T-helper 22 cell (primary cell): ENCODE data around the gene KCNA3.
"Not testable (repeated sequence)": the region's sequence is repeated elsewhere in the genome, so short reads cannot be mapped to it uniquely, and the experiment has no call there.

Experiments used
- DNase-seq: peaks from one replicate; pipeline ENCODE4 v3.0.0-alpha.2; 2020; ENCODE audit warnings: low read depth

The KCNA3 gene

GRCh38 chr1:110680036-110680735 is 5.4 kb upstream of the KCNA3 start:
- DNase-seq: no peak

GRCh38 chr1:110677526-110677925 is 2.8 kb upstream of the KCNA3 start:
- DNase-seq: no peak

DNA sequence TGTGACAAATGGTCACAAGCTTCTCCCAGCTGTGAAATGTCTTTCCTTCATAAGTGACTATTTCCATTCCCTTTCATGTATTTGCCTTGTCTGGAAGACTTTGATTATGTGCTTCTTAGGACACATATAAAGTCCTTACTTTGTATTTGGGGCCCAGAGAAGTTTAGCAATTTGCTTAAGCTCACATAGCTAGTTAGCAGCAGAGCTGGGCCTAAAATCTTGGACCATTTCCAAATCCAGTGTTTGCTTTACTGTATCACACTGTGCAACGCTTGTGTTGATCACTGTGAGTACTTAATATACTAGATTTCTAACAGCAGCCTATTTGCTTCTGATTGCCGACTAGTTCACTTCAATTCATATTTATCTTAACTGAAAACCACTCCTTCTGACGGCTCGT is 2.2 kb upstream of the KCNA3 start:
- no peak for DNase-seq

GRCh38 chr1:110675060-110675791 is 486 bp upstream of the KCNA3 start:
- no peak for DNase-seq

GRCh38 chr1:110673805-110674336 is 869 bp downstream of the KCNA3 start:
- peak; percentile 4 for DNase-seq

DNA sequence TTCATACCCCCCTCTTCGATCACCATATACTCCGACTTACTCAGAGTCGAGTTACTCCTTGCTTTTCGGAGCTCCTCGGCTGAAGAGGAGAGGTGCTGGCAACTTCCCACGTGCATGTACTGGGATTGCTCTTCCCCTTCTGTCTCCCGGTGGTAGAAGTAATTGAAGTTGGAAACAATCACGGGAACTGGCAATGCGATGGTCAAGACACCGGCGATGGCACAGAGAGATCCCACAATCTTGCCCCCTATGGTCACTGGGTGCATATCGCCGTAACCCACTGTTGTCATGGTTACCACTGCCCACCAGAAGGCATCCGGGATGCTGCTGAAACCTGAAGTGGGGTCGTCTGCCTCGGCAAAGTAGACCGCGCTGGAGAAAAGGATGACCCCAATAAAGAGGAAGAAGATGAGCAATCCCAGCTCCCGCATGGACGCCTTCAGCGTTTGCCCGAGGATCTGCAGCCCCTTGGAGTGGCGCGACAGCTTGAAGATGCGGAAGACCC is 1.5 kb downstream of the KCNA3 start:
- no peak for DNase-seq

DNA sequence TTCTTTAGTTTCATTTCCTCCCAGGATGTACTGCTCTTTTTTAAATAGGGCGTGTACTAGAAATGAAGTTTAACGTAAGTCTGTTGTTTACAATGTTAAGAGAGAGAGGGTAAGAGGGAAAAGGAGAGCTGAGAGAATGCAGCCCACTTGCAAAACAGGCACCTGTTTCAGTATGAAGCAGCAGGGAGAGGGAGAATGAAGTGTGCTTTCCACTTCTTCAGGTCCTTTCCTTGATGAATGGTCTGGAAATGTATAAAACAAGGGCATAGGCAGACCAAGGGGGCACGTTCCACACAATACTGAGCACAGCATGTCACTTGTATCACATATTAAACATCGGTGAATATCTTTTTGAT is 2.0 kb downstream of the KCNA3 start:
- DNase-seq: peak; percentile 4

DNA sequence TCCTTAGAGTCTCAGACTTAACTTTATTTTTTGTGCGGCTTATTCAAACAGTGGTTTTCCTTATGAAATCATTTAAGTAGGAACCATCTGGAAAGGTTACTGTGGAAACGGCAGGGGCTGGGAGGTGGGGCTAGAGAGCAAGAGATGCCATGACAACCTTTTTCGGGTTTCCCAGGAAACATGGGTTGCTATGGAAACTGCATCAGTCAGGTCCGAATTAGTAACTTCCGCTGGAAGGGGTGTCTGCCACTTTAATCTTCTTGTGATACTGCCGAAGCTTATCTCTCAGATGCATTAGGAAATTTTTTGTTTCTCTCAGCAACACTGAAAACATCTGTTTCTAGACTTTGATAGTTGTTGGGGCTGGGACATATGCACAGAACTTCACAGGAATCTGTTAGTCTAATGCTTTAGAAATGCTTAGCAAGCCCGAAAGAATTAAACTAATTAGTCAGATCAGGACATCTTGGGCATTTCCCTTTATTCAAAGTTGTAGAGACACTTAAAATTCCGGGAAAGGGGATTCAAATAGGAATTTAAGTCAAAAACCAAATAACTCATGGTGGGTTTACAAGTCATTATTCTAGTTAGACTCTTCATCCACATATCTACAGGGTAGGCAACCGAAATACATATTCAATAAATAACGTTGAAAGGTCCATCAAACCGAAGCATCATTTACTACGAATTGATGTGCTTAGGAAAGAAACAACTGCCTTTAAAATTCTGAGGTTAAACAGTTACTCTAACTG is 2.6 kb downstream of the KCNA3 start:
- peak; percentile 79 for DNase-seq

GRCh38 chr1:110671361-110671760 is 3.4 kb downstream of the KCNA3 start:
- DNase-seq: no peak

DNA sequence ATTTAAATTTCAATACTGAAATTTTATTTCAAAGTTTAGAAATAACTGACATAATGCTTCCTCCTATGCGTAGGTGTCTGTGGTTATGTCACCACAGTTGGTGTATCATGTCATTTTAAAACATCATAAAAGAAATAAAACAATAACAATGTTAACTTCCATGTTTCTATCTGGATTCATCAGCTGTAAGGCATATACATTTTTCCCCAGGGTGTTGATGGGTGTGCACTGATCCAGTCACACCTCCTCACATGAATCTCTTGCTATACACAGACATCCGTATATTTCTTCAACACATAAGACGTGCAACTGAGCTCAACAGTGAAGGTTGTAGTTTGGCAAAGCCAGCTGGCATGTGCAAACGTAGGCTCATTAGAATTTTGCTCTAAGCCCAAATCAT is 6.2 kb downstream of the KCNA3 start:
- DNase-seq: no peak

GRCh38 chr1:110667776-110668175 is 7.0 kb downstream of the KCNA3 start:
- no peak for DNase-seq

GRCh38 chr1:110663241-110663640 is 11.5 kb downstream of the KCNA3 start:
- no peak for DNase-seq

DNA sequence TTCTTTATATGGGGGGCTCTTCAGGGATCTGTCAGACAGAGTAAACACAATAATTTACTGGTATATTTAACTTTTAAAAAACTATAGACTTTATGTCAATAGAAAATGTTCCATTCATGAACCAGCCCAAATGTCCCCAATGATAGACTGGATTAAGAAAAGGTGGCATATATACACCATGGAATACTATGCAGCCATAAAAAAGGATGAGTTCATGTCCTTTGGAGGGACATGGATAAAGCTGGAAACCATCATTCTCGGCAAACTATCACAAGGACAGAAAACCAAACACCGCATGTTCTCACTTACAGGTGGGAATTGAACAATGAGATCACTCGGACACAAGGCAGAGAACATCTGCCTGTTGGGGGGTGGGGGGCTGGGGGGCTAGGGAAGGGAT is 15.2 kb downstream of the KCNA3 start:
- DNase-seq: not testable (repeated sequence)

- no peak for DNase-seq
Observed at GRCh38 chr1:110657351-110657750, 17.4 kb downstream of the KCNA3 start.

DNA sequence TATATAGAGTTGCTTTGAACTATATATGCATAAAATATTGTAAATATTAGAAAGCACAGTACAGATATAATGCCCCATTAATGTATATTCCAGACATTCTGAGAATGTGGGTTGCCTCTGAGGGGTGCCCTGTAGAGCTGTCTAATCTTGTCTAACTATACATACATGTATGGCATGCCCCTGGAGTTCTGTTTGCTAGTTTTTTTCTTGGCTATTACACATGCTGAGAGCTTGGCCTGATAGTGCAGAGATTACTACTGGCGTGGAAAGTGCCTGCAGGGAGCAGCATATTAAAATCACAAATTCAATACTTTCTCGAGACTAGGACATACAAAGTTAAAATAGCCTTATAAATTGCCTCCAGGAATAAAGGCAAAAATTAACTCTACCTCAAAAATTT is 24.1 kb downstream of the KCNA3 start:
- no peak for DNase-seq

- DNase-seq: no peak
Observed at GRCh38 chr1:110648417-110648816, 26.3 kb downstream of the KCNA3 start.

GRCh38 chr1:110647254-110647891 is 27.4 kb downstream of the KCNA3 start:
- no peak for DNase-seq

DNA sequence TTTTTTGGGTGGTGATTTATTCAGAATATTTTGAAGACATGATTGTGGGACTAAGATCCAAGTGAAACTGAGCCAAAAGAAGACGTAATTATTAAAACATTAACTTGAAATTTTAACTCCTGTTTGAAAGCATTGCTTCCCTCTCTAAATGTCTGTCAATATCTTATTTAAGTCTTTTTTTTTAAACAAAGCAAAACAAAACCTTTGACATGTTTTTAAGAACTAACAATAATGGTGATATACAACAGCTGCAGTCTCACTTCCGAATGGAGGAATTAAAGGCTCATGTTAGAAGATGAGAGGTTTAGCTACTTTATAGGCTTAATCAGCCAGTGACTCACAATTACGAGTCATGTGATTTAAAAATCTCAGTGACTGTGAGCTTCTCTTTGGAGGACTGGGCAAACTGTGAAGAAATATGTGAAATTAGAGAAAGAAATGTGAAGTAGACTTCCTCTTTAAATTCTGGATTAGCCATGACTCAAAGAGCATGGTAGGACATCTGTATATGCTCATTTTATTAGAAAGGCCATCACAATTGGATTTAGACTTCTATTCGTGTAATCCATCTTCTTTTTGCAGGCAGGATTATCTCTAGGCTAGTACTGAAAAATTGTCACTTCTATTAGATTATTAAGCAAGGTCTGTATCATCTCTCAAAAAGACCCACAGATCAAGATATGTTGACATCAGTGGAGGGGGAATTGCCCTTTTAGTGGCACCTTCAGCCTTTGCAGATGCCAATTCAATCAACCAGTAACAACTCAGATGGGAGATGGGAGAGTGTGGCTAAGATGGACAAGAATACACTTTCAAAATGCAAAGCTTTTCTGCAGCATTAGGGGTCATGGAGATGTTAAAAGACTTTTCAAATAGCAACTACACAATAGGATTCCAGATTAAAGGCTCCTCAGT is 28.7 kb downstream of the KCNA3 start:
- no peak for DNase-seq

DNA sequence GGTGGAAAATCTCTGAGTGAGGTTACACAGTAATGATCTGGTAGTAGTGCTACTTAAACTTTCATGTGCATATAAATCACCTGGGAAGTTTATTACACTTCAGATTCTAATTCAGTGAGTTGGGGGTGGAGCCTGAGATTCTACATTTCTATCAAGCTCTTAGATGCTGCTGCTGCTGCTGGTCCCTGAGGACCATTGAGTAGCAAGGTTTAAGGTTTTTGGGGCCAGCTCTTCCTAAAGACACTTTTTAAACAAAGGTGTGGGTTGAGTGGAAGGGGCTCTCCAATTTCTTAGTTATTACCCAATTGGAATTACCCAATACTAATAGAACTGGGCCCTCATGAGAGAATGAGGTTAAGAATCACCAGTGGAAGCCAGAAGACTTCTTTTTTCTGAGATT is 29.5 kb downstream of the KCNA3 start:
- no peak for DNase-seq

GRCh38 chr1:110643879-110644472 is 30.8 kb downstream of the KCNA3 start:
- no peak for DNase-seq
